GM10266 (cell line): ENCODE data around the gene BOLA1.
A peak's percentile ranks its signal among the peaks of the same experiment; 100 is the strongest.

Experiments used
- DNase-seq: peaks from one replicate; pipeline ENCODE4 v3.0.0; 2012; ENCODE audit errors: extremely low spot score
- CTCF ChIP-seq: IDR thresholded peaks from 2 replicates; pipeline ENCODE4 v1.5.1; 2012; ENCODE audit warnings: mild to moderate bottlenecking, low read depth; ENCODE audit not compliant: control insufficient read depth, insufficient read depth; ENCODE audit errors: missing control alignments

BOLA1 gene

GRCh38 chr1:149887456-149888246 lies 11.7 kb upstream of the BOLA1 start:
- TF ChIP-seq CTCF: no peak
- DNase-seq: peak; percentile 84

GRCh38 chr1:149888247-149888998 lies 10.9 kb upstream of the BOLA1 start:
- TF ChIP-seq CTCF: peak; percentile 72
- peak; percentile 72 for DNase-seq

GRCh38 chr1:149888999-149889289 lies 10.4 kb upstream of the BOLA1 start:
- no peak for TF ChIP-seq CTCF
- no peak for DNase-seq

- TF ChIP-seq CTCF: no peak
- DNase-seq: no peak
Measured at GRCh38 chr1:149896575-149896974, 2.8 kb upstream of the BOLA1 start.

GRCh38 chr1:149903836-149904491 lies 4.6 kb downstream of the BOLA1 start:
- no peak for TF ChIP-seq CTCF
- DNase-seq: no peak

GRCh38 chr1:149906570-149907075 lies 7.3 kb downstream of the BOLA1 start:
- no peak for DNase-seq
- no peak for TF ChIP-seq CTCF
